MCF 10A (cell line): ENCODE data around the gene KRTAP5-9. TPM values are rescaled to one million over a fixed set of nuclear protein-coding genes. Genes with fewer than 3 reads are reported as not detected.

ENCODE experiments used
- BruUV-seq: library from RNA; stranded (reverse); fragments of 400-500 nt; replicated peaks from 2 replicates; lab custom pipeline; 2021; lab: Mats Ljungman, UMichigan
- CTCF ChIA-PET: fragments of 300-600 bp; sonication (Branson Sonifier 250); formaldehyde crosslinking; extraction: SDS; loops from one replicate; lab custom pipeline; 2021; ENCODE audit warnings: antibody characterized with exemption, inconsistent platforms; lab: Yijun Ruan, JAX
- POLR2A ChIA-PET: fragments of 300-600, 350-650 bp; sonication (Branson Sonifier 250); formaldehyde crosslinking; extraction: SDS; loops from one replicate; lab custom pipeline; 2020; ENCODE audit warnings: antibody characterized with exemption, inconsistent platforms; lab: Yijun Ruan, JAX
- DNase-seq: peaks from one replicate; pipeline ENCODE4 v3.0.0-alpha.2; 2018; ENCODE audit not compliant: unreplicated experiment
- H3K27ac Mint-ChIP-seq: one replicate; pipeline ENCODE4 v1.8.0; 2022; ENCODE audit warnings: mild to moderate bottlenecking, low read depth, mixed read lengths; ENCODE audit not compliant: unreplicated experiment
- H3K27me3 Mint-ChIP-seq: one replicate; pipeline ENCODE4 v1.8.0; 2022; ENCODE audit warnings: mixed read lengths; ENCODE audit not compliant: insufficient read depth, unreplicated experiment
- H3K36me3 Mint-ChIP-seq: one replicate; pipeline ENCODE4 v1.8.0; 2022; ENCODE audit warnings: mild to moderate bottlenecking, moderate library complexity, mixed read lengths; ENCODE audit not compliant: insufficient read depth, unreplicated experiment
- H3K4me1 Mint-ChIP-seq: one replicate; pipeline ENCODE4 v1.8.0; 2022; ENCODE audit warnings: mixed read lengths; ENCODE audit not compliant: insufficient read depth, unreplicated experiment
- H3K4me3 Mint-ChIP-seq: one replicate; pipeline ENCODE4 v1.8.0; 2022; ENCODE audit warnings: mild to moderate bottlenecking, moderate library complexity, mixed read lengths; ENCODE audit not compliant: unreplicated experiment
- H3K9me3 Mint-ChIP-seq: one replicate; pipeline ENCODE4 v1.8.0; 2022; ENCODE audit warnings: mixed read lengths; ENCODE audit not compliant: unreplicated experiment
- CTCF ChIP-seq: fragments of 200-600 bp; IDR thresholded peaks from one replicate; pipeline ENCODE4 v1.8.0; 2022; ENCODE audit warnings: antibody characterized with exemption, mild to moderate bottlenecking; ENCODE audit not compliant: unreplicated experiment
- intact Hi-C: fragments of 100-400 bp; cut with micrococcal nuclease; formaldehyde crosslinking; loops from 2 replicates; pipeline ENCODE4 v1.14.1; 2022
- total RNA-seq: library from RNA; stranded (reverse); gene quantifications from 2 replicates; pipeline ENCODE4 v1.2.3, GENCODE V29; 2022

KRTAP5-9 gene
- total RNA-seq, 1 experiment from 2014 or later, result not detected

GRCh38 chr11:71505001-71505400 is 43.2 kb upstream of the KRTAP5-9 start:
- DNase-seq, result no peak
- ChIA-PET POLR2A (interaction anchor here (0.7 kb wide), 1 partner anchor 38 kb away, joined by 4 read pairs; no protein-coding TSS in a partner anchor), CTCF (no interaction called here)
- no peaks in the 10 kb centered on the region for H3K27me3 Mint-ChIP-seq
- H3K36me3 Mint-ChIP-seq, result peaks cover 18% of the 10 kb centered on the region
- H3K4me1 Mint-ChIP-seq, result no peaks in the 10 kb centered on the region
- no TSS peak for BruUV-seq
- TF ChIP-seq CTCF, result no peak
- H3K4me3 Mint-ChIP-seq, result no peak overlapping the region
- no peak overlapping the region for H3K27ac Mint-ChIP-seq
- intact Hi-C loops, result no loop called here
- H3K9me3 Mint-ChIP-seq, result no peaks in the 10 kb centered on the region

- Mint-ChIP-seq H3K27me3 (no peaks in the 10 kb centered on the region), H3K27ac (no peak overlapping the region), H3K36me3 (peaks cover 18% of the 10 kb centered on the region), H3K9me3 (no peaks in the 10 kb centered on the region), H3K4me3 (no peak overlapping the region), H3K4me1 (no peaks in the 10 kb centered on the region)
- intact Hi-C loops, result no loop called here
- no peak for TF ChIP-seq CTCF
- no TSS peak for BruUV-seq
- ChIA-PET POLR2A (no interaction called here), CTCF (no interaction called here)
- DNase-seq, result no peak
These were observed 42.4 kb upstream of the KRTAP5-9 start for GRCh38 chr11:71505781-71506180.

GRCh38 chr11:71507102-71507501 is 41.1 kb upstream of the KRTAP5-9 start:
- no peak for DNase-seq
- BruUV-seq, result no TSS peak
- no peaks in the 10 kb centered on the region for H3K27me3 Mint-ChIP-seq
- intact Hi-C loops, result no loop called here
- TF ChIP-seq CTCF, result no peak
- CTCF ChIA-PET, result interaction anchor here (0.6 to 0.7 kb wide), 3 partner anchors 53 to 1519 kb away, joined by 3 to 4 read pairs (median 3); no protein-coding TSS in a partner anchor
- no peak overlapping the region for H3K4me3 Mint-ChIP-seq
- H3K4me1 Mint-ChIP-seq, result no peaks in the 10 kb centered on the region
- peaks cover 10% of the 10 kb centered on the region for H3K36me3 Mint-ChIP-seq
- no peak overlapping the region for H3K27ac Mint-ChIP-seq
- peaks cover 3% of the 10 kb centered on the region for H3K9me3 Mint-ChIP-seq
- POLR2A ChIA-PET, result no interaction called here

GRCh38 chr11:71518506-71519471 is 29.4 kb upstream of the KRTAP5-9 start:
- H3K4me3 Mint-ChIP-seq, result no peak overlapping the region
- peaks cover 8% of the 10 kb centered on the region for H3K9me3 Mint-ChIP-seq
- H3K27me3 Mint-ChIP-seq, result no peaks in the 10 kb centered on the region
- H3K36me3 Mint-ChIP-seq, result no peaks in the 10 kb centered on the region
- CTCF ChIA-PET, result no interaction called here
- no peak for TF ChIP-seq CTCF
- no peak overlapping the region for H3K27ac Mint-ChIP-seq
- H3K4me1 Mint-ChIP-seq, result no peaks in the 10 kb centered on the region
- no TSS peak for BruUV-seq
- intact Hi-C loops, result no loop called here
- POLR2A ChIA-PET, result no interaction called here
- no peak for DNase-seq
